ENCODE results near the gene RELN. TPM values are rescaled to one million over a fixed set of nuclear protein-coding genes. Genes with fewer than 3 reads are reported as not detected.

The RELN gene
- total RNA-seq, 5 donors from 2014 or later (not counting 1 experiment from before 2014, with no cell fraction given) = 0.20 to 0.50 (median 0.41) TPM; not detected in 2

GRCh38 chr7:103996017-103996551 is 6.6 kb upstream of the RELN start:
- 71% methylated on average over 1 of the region's 4 CpGs for WGBS (ENCODE audit: insufficient coverage)
- Mint-ChIP-seq H3K27me3 (peaks cover 17% of the 10 kb centered on the region in 2 donors), H3K27ac (no peak overlapping the region), H3K9me3 (no peaks in the 10 kb centered on the region), H3K4me1 (no peaks in the 10 kb centered on the region), H3K36me3 (no peaks in the 10 kb centered on the region), H3K4me3 (no peak overlapping the region)
- Histone ChIP-seq H3K36me3 (ENCODE audit: control insufficient read depth in 2 of 2, extremely low read depth in 1 of 2, insufficient read depth in 1 of 2, low read length in 1 of 2) (no peaks in the 10 kb centered on the region), H3K4me1 (ENCODE audit: control insufficient read depth in 1 of 2, extremely low read depth in 1 of 2, insufficient read depth in 2 of 2, low read length in 2 of 2) (no peaks in the 10 kb centered on the region), H3K9me3 (no peaks in the 10 kb centered on the region), H3K27ac (ENCODE audit: low read length) (no peak overlapping the region), H3K27me3 (replicated peaks in 1 of 2; ENCODE audit: control insufficient read depth in 2 of 2, extremely low read depth in 1 of 2, insufficient read depth in 2 of 2, low read length in 1 of 2) (peaks cover 2 to 13% of the 10 kb centered on the region in 2 experiments), H3K4me3 (ENCODE audit: control insufficient read depth in 1 of 2, extremely low read depth in 1 of 2, low read length in 1 of 2) (no peak overlapping the region)
- ChIA-PET POLR2A (no interaction called here), CTCF (no interaction called here)
- DNase-seq = no peak
- ATAC-seq (replicated peaks in 1 of 4) = no peak

DNA sequence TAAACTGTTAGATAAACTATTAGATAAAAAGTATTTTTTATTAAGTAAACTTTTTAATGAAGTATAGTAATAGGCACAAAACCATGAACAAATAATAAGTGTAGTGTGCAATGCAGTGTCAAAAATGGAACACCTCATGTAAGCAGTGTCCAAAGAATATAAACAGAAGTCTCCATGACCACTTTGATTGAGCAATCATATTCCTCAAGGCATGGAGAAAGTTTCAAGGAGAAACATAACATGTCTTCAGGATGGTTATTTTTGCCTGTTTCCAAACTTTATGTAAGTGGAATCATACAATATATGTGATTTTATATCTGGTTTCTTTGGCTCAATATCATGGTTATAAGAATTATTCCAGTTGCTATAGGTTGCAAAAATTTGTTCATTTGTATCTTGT is 6.1 kb upstream of the RELN start:
- Mint-ChIP-seq H3K4me1 (peaks cover under 1 to 2% (median 2%) of the 10 kb centered on the region in 3 donors), H3K4me3 (no peak overlapping the region), H3K9me3 (no peaks in the 10 kb centered on the region), H3K27me3 (peaks cover 19 to 20% of the 10 kb centered on the region in 2 donors), H3K36me3 (no peaks in the 10 kb centered on the region), H3K27ac (no peak overlapping the region)
- no peak overlapping the region for H3K4me3 ChIP-seq (ENCODE audit: control insufficient read depth in 1 of 2, extremely low read depth in 1 of 2, low read length in 1 of 2)
- H3K9me3 ChIP-seq = no peaks in the 10 kb centered on the region
- no peaks in the 10 kb centered on the region for H3K36me3 ChIP-seq (ENCODE audit: control insufficient read depth in 2 of 2, extremely low read depth in 1 of 2, insufficient read depth in 1 of 2, low read length in 1 of 2)
- ChIA-PET CTCF (no interaction called here), POLR2A (no interaction called here)
- no peak overlapping the region for H3K27ac ChIP-seq (ENCODE audit: low read length)
- H3K4me1 ChIP-seq (ENCODE audit: control insufficient read depth in 1 of 2, extremely low read depth in 1 of 2, insufficient read depth in 2 of 2, low read length in 2 of 2) = no peaks in the 10 kb centered on the region
- peaks cover 7 to 14% of the 10 kb centered on the region in 2 experiments for H3K27me3 ChIP-seq (replicated peaks in 1 of 2; ENCODE audit: control insufficient read depth in 2 of 2, extremely low read depth in 1 of 2, insufficient read depth in 2 of 2, low read length in 1 of 2)
- no peak for DNase-seq
- no peak for ATAC-seq (replicated peaks in 1 of 4)

- DNase-seq = no peak
- ChIA-PET CTCF (no interaction called here), POLR2A (no interaction called here)
- Mint-ChIP-seq H3K36me3 (no peaks in the 10 kb centered on the region), H3K27me3 (peaks cover 28 to 31% of the 10 kb centered on the region in 2 donors), H3K4me3 (no peak overlapping the region), H3K4me1 (peaks cover 7 to 11% (median 9%) of the 10 kb centered on the region in 3 donors), H3K9me3 (no peaks in the 10 kb centered on the region), H3K27ac (no peak overlapping the region)
- no peak for ATAC-seq (replicated peaks in 1 of 4)
- Histone ChIP-seq H3K27ac (ENCODE audit: low read length) (no peak overlapping the region), H3K36me3 (ENCODE audit: control insufficient read depth in 2 of 2, extremely low read depth in 1 of 2, insufficient read depth in 1 of 2, low read length in 1 of 2) (no peaks in the 10 kb centered on the region), H3K4me1 (ENCODE audit: control insufficient read depth in 1 of 2, extremely low read depth in 1 of 2, insufficient read depth in 2 of 2, low read length in 2 of 2) (peaks cover 0 to 5% of the 10 kb centered on the region in 2 experiments), H3K27me3 (replicated peaks in 1 of 2; ENCODE audit: control insufficient read depth in 2 of 2, extremely low read depth in 1 of 2, insufficient read depth in 2 of 2, low read length in 1 of 2) (peaks cover 14 to 23% of the 10 kb centered on the region in 2 experiments), H3K4me3 (ENCODE audit: control insufficient read depth in 1 of 2, extremely low read depth in 1 of 2, low read length in 1 of 2) (no peak overlapping the region), H3K9me3 (no peaks in the 10 kb centered on the region)
- WGBS (ENCODE audit: insufficient coverage) = no CpG with 5 or more reads among the region's 1 CpG
These were observed 4.1 kb upstream of the RELN start for GRCh38 chr7:103993551-103993950.

- H3K4me1 ChIP-seq (ENCODE audit: control insufficient read depth in 1 of 2, extremely low read depth in 1 of 2, insufficient read depth in 2 of 2, low read length in 2 of 2) = peaks cover 0 to 5% of the 10 kb centered on the region in 2 experiments
- no CpG with 5 or more reads among the region's 2 CpGs for WGBS (ENCODE audit: insufficient coverage)
- DNase-seq (no peak), ATAC-seq (replicated peaks in 1 of 4) (no peak)
- POLR2A ChIA-PET = no interaction called here
- no peaks in the 10 kb centered on the region for H3K36me3 ChIP-seq (ENCODE audit: control insufficient read depth in 2 of 2, extremely low read depth in 1 of 2, insufficient read depth in 1 of 2, low read length in 1 of 2)
- no peak overlapping the region for H3K27ac Mint-ChIP-seq
- CTCF ChIA-PET = no interaction called here
- no peak overlapping the region for H3K27ac ChIP-seq (ENCODE audit: low read length)
- H3K4me3 ChIP-seq (ENCODE audit: control insufficient read depth in 1 of 2, extremely low read depth in 1 of 2, low read length in 1 of 2) = no peak overlapping the region
- H3K27me3 ChIP-seq (replicated peaks in 1 of 2; ENCODE audit: control insufficient read depth in 2 of 2, extremely low read depth in 1 of 2, insufficient read depth in 2 of 2, low read length in 1 of 2) = peaks cover 19 to 27% of the 10 kb centered on the region in 2 experiments
- H3K9me3 Mint-ChIP-seq = no peaks in the 10 kb centered on the region
- H3K4me3 Mint-ChIP-seq = no peak overlapping the region
- H3K36me3 Mint-ChIP-seq = no peaks in the 10 kb centered on the region
- H3K4me1 Mint-ChIP-seq = peaks cover 7 to 14% (median 13%) of the 10 kb centered on the region in 3 donors
- H3K9me3 ChIP-seq = no peaks in the 10 kb centered on the region
- H3K27me3 Mint-ChIP-seq = peaks cover 42 to 44% of the 10 kb centered on the region in 2 donors
These were observed 1.9 kb upstream of the RELN start for GRCh38 chr7:103991406-103991805.

DNA sequence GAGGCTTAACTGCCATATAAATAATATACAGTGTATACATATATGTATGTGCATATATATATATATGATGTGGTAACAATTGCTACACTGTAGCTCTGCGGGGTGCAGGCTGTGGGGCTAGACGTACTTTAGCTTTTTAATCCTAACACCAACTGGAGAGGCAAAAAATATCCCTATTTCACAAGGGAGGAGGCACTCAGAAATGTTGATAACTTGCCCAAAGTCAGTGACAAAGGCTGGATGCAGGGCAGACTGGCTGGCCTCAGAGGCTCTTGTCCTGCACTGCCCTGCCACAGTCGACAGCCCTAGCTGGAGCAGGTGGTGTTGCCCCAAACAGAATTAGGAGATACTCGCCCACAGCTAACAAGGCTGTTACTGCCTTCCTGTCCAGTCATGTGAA is 1.5 kb upstream of the RELN start:
- H3K36me3 Mint-ChIP-seq = no peaks in the 10 kb centered on the region
- peaks cover 42 to 45% of the 10 kb centered on the region in 2 donors for H3K27me3 Mint-ChIP-seq
- ATAC-seq (replicated peaks in 1 of 4) (no peak), DNase-seq (no peak)
- H3K4me1 Mint-ChIP-seq = peaks cover 7 to 14% (median 13%) of the 10 kb centered on the region in 3 donors
- no peak overlapping the region for H3K27ac Mint-ChIP-seq
- 71% methylated on average over 1 of the region's 4 CpGs for WGBS (ENCODE audit: insufficient coverage)
- H3K27me3 ChIP-seq (replicated peaks in 1 of 2; ENCODE audit: control insufficient read depth in 2 of 2, extremely low read depth in 1 of 2, insufficient read depth in 2 of 2, low read length in 1 of 2) = peaks cover 19 to 27% of the 10 kb centered on the region in 2 experiments
- no peaks in the 10 kb centered on the region for H3K9me3 Mint-ChIP-seq
- no peaks in the 10 kb centered on the region for H3K9me3 ChIP-seq
- no peak overlapping the region for H3K4me3 Mint-ChIP-seq
- POLR2A ChIA-PET = no interaction called here
- H3K4me3 ChIP-seq (ENCODE audit: control insufficient read depth in 1 of 2, extremely low read depth in 1 of 2, low read length in 1 of 2) = no peak overlapping the region
- no peaks in the 10 kb centered on the region for H3K36me3 ChIP-seq (ENCODE audit: control insufficient read depth in 2 of 2, extremely low read depth in 1 of 2, insufficient read depth in 1 of 2, low read length in 1 of 2)
- H3K27ac ChIP-seq (ENCODE audit: low read length) = no peak overlapping the region
- CTCF ChIA-PET = no interaction called here
- peaks cover 0 to 5% of the 10 kb centered on the region in 2 experiments for H3K4me1 ChIP-seq (ENCODE audit: control insufficient read depth in 1 of 2, extremely low read depth in 1 of 2, insufficient read depth in 2 of 2, low read length in 2 of 2)

- H3K36me3 Mint-ChIP-seq = no peaks in the 10 kb centered on the region
- WGBS (ENCODE audit: insufficient coverage) = 3% methylated on average over 51 of the region's 80 CpGs
- H3K4me3 Mint-ChIP-seq = peak overlapping the region; percentile 48 to 57 (median 50)
- no peak for ATAC-seq (replicated peaks in 1 of 4)
- Histone ChIP-seq H3K36me3 (ENCODE audit: control insufficient read depth in 2 of 2, extremely low read depth in 1 of 2, insufficient read depth in 1 of 2, low read length in 1 of 2) (no peaks in the 10 kb centered on the region), H3K27me3 (replicated peaks in 1 of 2; ENCODE audit: control insufficient read depth in 2 of 2, extremely low read depth in 1 of 2, insufficient read depth in 2 of 2, low read length in 1 of 2) (peaks cover 21 to 27% of the 10 kb centered on the region in 2 experiments), H3K4me1 (ENCODE audit: control insufficient read depth in 1 of 2, extremely low read depth in 1 of 2, insufficient read depth in 2 of 2, low read length in 2 of 2) (peaks cover 0 to 5% of the 10 kb centered on the region in 2 experiments), H3K27ac (ENCODE audit: low read length) (no peak overlapping the region), H3K9me3 (no peaks in the 10 kb centered on the region), H3K4me3 (ENCODE audit: control insufficient read depth in 1 of 2, extremely low read depth in 1 of 2, low read length in 1 of 2) (no peak overlapping the region)
- CTCF ChIA-PET = no interaction called here
- peaks cover 7 to 14% (median 13%) of the 10 kb centered on the region in 3 donors for H3K4me1 Mint-ChIP-seq
- peaks cover 47% of the 10 kb centered on the region in 2 donors for H3K27me3 Mint-ChIP-seq
- no peak overlapping the region for H3K27ac Mint-ChIP-seq
- no peaks in the 10 kb centered on the region for H3K9me3 Mint-ChIP-seq
- POLR2A ChIA-PET = no interaction called here
- no peak for DNase-seq
These were observed 618 bp upstream of the RELN start for GRCh38 chr7:103989785-103990767.
